NT2/D1 (cell line): ENCODE measurements around the gene CHRNB4.

Experiments used
- SUZ12 ChIP-seq: IDR thresholded peaks from 2 replicates; pipeline ENCODE4 v1.6.1; 2011; ENCODE audit not compliant: insufficient read length, insufficient read depth; ENCODE audit errors: extremely low read depth
- YY1 ChIP-seq: IDR thresholded peaks from 2 replicates; pipeline ENCODE4 v1.6.1; 2011; ENCODE audit not compliant: insufficient read length, insufficient read depth
- ZNF274 ChIP-seq: IDR thresholded peaks from 2 replicates; pipeline ENCODE4 v1.6.1; 2011; ENCODE audit warnings: mild to moderate bottlenecking, low read depth, low read length

- TF ChIP-seq ZNF274 (no peak), YY1 (no peak), SUZ12 (no peak)
These were observed at the start of gene CHRNB4 for GRCh38 chr15:78641102-78641748.
